HUES6 (cell line): Measurements from ENCODE around the gene SOCS3.
A peak's percentile ranks its signal among the peaks of the same experiment; 100 is the strongest.

Experiments used
- H3K27ac ChIP-seq: 2 replicates; pipeline ENCODE4 v1.7.0; 2013; ENCODE audit warnings: low read depth, mild to moderate bottlenecking, low read length, inconsistent platforms
- H3K27me3 ChIP-seq: 2 replicates; pipeline ENCODE4 v1.6.1; 2013; ENCODE audit warnings: low read length; ENCODE audit not compliant: control insufficient read depth, insufficient read depth
- H3K36me3 ChIP-seq: 2 replicates; pipeline ENCODE4 v1.6.1; 2013; ENCODE audit warnings: low read length; ENCODE audit not compliant: control insufficient read depth, insufficient read depth
- H3K4me1 ChIP-seq: 2 replicates; pipeline ENCODE4 v1.6.1; 2013; ENCODE audit warnings: low read length; ENCODE audit not compliant: control insufficient read depth, insufficient read depth
- H3K4me3 ChIP-seq: 2 replicates; pipeline ENCODE4 v1.5.1; 2013; ENCODE audit warnings: low read depth, low read length
- H3K9ac ChIP-seq: one replicate; pipeline ENCODE4 v1.6.1; 2013; ENCODE audit warnings: mild to moderate bottlenecking, low read length
- H3K9me3 ChIP-seq: 2 replicates; pipeline ENCODE4 v1.6.1; 2013; ENCODE audit warnings: low read depth, low read length; ENCODE audit not compliant: control insufficient read depth, insufficient read depth

Gene SOCS3

DNA sequence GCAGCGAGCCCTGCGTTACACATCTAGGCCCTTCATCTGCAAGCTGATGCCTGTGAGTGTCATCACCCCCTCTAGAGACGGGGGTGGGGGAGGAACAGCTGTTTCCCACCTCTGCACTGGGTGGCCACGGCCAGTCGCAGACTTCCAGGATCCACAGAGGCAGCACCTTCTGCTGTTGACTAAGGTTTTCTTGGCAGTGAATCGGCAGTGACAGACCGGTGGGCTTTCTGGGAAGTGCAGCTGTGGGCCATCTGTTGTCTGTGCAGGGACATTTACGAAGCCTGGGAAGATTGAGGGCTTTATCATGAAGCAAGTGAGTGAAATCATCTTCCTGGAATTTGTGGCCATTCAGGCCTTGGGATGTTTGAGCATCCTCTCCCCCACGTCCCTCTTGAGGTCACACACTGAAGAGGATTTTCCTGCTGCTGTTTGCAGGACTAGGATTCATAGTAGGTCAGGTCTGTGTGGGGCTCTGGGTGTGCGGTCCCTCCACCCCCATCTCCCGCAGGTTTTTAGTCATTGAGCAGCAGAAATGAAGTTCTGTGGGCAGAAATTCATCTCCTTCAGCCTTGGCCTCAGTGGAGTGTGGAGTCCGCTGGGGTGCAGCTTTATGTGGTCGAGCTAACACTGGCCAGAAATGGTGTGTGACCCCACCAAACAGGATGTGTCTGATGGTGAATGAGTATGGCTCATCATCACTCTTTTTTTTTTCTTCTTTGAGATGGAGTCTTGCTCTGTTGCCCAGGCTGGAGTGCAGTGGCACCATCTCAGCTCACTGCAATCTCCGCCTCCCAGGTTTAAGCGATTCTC is 30.6 kb upstream of the SOCS3 start:
- H3K27ac ChIP-seq, result 0 out of 2 replicates have a peak overlapping the region, but pooled peaks have one; percentile 2
- no peaks in the 10 kb centered on the region for H3K9me3 ChIP-seq
- H3K36me3 ChIP-seq, result peaks cover 25% of the 10 kb centered on the region
- no peaks in the 10 kb centered on the region for H3K27me3 ChIP-seq
- peaks cover 29% of the 10 kb centered on the region for H3K4me1 ChIP-seq
- H3K9ac ChIP-seq, result no peak overlapping the region
- no peak overlapping the region for H3K4me3 ChIP-seq

DNA sequence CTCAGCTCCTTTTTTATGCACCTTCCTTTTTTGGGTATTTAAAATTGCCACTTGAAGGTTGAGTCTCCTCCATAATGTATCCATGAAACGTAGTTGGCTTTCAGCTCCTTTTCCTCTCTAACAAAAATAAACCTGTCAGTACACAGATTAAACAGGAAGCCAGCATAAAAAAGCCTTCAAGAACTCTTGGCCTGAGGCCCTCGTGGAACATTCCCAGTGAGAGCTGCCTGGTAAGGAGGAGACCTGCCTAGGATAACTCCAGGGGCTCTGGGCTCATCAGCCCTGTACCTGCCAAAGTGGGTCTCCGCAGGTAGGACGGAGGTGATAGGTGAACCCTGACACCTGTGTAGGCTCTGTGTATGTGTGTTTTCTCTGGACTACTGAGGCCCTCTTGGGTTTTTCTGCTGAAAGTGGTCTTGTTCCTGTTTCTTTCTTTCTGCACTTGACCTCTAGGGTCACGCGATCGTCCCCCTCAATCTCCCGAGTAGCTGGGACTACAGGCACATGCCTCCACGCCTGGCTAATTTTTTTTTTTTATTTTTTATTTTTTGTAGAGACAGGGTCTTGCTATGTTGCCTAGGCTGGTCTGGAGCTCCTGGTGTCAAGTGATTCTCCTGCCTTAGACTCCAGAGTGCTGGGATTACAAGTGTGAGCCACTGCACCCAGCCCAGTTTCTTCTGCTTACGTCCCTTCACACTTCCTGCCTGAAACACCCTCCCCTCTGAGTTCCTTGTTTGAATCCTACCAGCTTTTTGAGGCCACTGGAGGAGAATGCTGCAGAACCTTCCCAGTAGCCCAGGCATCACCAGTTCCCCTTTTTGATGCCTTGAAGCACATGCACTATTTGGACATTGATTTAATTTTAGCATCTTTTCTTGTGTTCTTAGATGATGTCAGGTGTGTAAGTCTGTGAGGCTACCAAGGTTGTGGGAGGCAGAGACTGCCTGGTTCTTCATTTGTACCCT is 28.4 kb upstream of the SOCS3 start:
- Histone ChIP-seq H3K27me3 (no peaks in the 10 kb centered on the region), H3K27ac (no peak overlapping the region), H3K4me3 (no peak overlapping the region), H3K9me3 (no peaks in the 10 kb centered on the region), H3K4me1 (peaks cover 43% of the 10 kb centered on the region), H3K36me3 (peaks cover 11% of the 10 kb centered on the region), H3K9ac (no peak overlapping the region)

DNA sequence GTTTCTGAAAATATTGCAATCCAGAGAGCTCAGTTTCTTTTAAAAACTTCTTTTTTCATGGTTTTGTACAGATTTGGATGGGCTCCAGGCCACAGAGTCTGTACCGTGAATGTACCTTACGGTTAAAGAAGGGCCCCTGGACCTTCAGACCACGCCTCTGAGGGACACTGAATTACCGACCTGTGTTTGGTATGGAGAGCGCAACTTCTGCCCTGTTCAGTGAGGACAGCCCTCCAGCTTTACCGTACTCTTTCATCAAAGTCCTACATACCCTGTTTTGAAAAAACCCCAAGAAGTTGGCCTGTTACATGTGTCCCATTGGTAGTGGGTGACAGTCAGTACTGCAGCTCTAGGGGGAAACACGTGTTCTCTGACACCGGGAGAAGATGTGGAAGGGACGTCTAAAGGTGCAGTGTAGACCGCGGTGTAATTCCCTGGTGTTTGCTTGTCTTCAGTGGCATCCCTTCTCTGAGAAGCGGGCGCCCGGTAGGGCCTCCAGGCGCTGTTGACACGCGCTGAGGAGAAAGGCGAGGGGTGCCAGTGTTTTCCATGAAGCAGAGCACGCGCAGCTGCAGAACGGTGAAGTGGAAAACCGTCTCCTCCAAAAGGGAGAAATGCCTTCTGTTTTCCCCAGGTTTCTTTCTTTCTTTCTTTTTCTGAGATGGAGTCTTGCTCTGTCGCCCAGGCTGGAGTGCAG is 24.8 kb upstream of the SOCS3 start:
- H3K27me3 ChIP-seq, result no peaks in the 10 kb centered on the region
- H3K9ac ChIP-seq, result no peak overlapping the region
- no peak overlapping the region for H3K4me3 ChIP-seq
- peaks cover 59% of the 10 kb centered on the region for H3K4me1 ChIP-seq
- no peak overlapping the region; the same call in 1 of the 2 replicates for H3K27ac ChIP-seq
- H3K36me3 ChIP-seq, result peaks cover 3% of the 10 kb centered on the region; the same call in 1 of the 2 replicates
- no peaks in the 10 kb centered on the region for H3K9me3 ChIP-seq

DNA sequence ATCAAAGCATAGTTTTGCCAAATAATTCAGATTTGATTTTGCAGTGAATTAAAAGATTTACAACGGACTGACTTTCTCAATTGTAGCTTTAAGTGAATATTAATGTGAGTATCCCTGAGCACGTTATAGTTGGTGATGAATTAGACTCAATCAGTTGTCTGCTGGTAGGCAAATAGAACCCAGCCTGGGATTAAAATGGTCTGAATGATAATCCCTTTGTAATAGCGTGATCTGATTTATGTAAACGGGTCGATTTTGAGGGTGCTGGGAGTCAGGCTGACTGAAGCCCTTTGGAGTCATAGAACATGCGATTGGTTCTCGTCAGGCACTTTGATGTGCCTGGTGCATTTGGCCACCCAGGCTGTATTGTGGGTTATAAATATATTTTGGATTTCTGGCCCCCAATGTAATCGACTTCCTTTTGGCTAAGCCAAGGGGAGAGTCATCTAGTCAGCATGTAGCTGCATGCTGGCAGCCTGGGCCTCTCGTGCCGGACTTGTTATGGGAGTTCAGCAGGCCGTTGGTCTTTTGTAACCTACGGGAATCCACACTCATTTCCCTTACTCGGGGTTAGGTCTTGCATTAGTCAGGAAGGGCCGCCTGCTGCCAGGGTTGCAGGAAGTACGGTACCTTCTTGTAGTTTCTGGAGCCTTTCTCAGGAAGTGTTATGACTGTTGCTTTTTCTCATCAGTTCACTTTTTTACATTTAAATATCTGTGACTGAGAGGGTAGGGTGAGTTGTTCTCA is 24.0 kb upstream of the SOCS3 start:
- no peak overlapping the region; the same call in 1 of the 2 replicates for H3K27ac ChIP-seq
- no peaks in the 10 kb centered on the region for H3K27me3 ChIP-seq
- no peaks in the 10 kb centered on the region for H3K9me3 ChIP-seq
- H3K4me3 ChIP-seq, result no peak overlapping the region
- peaks cover 59% of the 10 kb centered on the region for H3K4me1 ChIP-seq
- H3K9ac ChIP-seq, result no peak overlapping the region
- H3K36me3 ChIP-seq, result peaks cover 3% of the 10 kb centered on the region; the same call in 1 of the 2 replicates

DNA sequence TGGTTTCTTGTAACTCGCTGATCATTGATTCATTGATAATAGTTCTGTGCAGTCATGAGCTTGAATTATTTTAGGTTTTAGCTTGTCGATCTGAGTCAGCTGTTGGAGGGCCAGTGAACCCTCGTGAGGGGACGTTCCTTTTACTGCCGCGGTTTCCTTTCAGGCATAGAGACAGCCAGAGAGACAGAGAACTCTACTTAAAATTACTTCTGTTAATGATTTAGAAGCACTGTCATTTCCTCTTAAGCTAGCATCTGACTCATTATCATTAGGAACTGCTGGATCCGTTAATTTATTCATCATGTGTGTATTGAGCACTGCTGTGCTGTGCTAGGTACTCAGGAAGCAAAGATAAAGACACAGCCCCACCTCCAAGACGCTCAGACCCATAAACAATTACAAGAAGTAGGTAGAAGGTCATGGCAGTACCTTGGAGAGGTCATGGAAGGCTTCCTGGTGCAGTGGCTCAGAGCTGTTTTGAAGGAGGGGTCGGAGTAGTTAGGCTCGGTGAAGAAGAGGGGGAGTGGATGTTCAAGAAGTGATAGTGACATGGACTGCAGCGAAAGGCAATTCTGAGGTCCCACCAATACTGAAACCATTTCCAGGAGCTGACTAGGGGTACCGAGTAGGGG is 21.8 kb upstream of the SOCS3 start:
- H3K9ac ChIP-seq, result peak overlapping the region; percentile 29
- H3K27ac ChIP-seq, result no peak overlapping the region; the same call in 1 of the 2 replicates
- peaks cover 52% of the 10 kb centered on the region for H3K4me1 ChIP-seq
- peak overlapping the region; percentile 30 for H3K4me3 ChIP-seq
- H3K9me3 ChIP-seq, result no peaks in the 10 kb centered on the region
- peaks cover 3% of the 10 kb centered on the region; the same call in 1 of the 2 replicates for H3K36me3 ChIP-seq
- H3K27me3 ChIP-seq, result no peaks in the 10 kb centered on the region

DNA sequence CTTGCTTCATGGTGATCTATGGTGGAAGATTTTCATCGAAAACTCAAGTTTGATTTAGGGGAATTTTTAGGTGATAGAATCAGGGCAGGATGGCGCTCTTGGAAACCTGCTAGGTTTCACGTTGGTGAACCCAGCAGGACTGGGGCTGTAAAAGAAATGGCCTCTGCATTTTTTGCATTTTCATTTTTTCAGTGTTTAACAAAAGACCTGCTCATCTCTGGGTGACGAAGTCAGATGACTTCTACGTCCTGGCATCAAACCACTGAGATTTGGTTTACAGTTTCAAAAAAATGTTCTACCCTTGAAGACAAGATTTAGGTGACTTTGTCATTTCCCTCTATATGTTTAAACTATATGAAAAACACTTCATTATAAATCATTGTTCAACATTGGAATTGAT is 20.5 kb upstream of the SOCS3 start:
- Histone ChIP-seq H3K36me3 (peaks cover 3% of the 10 kb centered on the region; the same call in 1 of the 2 replicates), H3K9me3 (no peaks in the 10 kb centered on the region), H3K4me3 (no peak overlapping the region), H3K27me3 (no peaks in the 10 kb centered on the region), H3K9ac (no peak overlapping the region), H3K4me1 (peaks cover 43% of the 10 kb centered on the region), H3K27ac (no peak overlapping the region)

DNA sequence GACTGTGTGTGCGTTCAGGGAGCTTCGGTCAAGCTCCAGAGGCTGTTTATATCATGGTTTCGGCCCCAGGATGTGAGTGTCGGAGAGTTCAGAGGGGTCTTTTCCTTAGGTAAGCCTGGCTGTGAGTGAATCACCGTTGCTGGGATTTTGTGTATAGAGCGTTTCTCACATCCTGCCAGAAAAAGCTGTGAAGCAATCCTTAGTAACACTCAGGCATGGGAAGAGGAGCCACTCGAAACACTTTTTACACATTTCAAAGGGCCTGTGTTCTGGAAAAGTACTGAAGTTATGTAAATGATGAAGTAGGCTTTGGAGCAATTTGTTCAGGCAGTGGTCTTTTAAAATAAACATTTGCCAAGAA is 19.2 kb upstream of the SOCS3 start:
- Histone ChIP-seq H3K4me3 (peak overlapping the region; percentile 94), H3K9me3 (no peaks in the 10 kb centered on the region), H3K27ac (peak overlapping the region; percentile 84), H3K9ac (peak overlapping the region; percentile 88), H3K4me1 (peaks cover 49% of the 10 kb centered on the region), H3K36me3 (no peaks in the 10 kb centered on the region), H3K27me3 (no peaks in the 10 kb centered on the region)

DNA sequence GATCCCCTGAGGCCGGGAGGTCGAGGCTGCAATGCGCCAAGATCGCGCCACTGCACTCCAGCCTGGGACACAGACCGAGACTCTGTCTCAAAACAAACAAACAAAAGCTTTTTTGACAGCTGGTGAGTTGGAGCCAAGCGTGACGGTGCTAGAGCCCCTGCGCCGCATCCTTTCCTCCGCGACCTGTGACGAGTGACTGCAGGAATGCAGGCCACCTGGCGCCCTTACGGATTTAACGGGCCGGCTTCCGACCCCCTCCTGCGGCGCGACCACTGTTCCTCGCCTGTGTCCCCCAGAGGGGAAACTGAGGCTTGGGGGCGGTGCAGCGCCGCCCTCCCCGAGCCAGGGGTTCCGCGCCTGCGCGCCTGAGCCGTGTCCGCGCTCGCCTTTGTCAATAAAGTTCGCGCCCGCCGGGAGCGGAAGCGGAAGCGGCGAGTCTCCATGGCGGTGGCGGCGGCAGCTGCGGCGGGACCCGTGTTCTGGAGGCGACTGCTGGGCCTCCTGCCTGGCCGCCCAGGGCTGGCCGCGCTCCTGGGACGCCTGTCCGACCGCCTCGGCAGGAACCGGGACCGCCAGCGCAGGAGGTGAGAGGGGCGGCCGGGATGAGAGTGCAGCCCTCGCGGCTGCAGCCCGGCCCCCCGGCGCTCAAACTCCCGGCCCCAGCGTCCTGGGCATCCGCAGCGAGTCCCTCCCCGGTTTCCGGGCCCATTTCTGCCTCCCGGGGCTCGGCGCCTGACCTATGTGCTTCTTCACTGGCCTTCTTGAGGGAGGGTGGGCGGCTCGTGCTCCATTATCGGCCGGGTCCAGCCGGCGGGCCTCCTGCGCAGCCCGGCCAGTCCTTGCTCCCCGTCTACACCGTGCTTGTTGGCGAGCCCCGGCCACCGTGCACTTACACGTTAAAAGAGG is 18.6 kb upstream of the SOCS3 start, which contains the start of gene PGS1:
TSS of gene PGS1 (plus strand) at position 425 of the 906 bp plus-strand sequence. CDS start at position 442, 17 bp downstream.
- peak within 1 kb of the TSS; percentile 88 for H3K9ac ChIP-seq
- H3K9me3 ChIP-seq, result no peaks in the 10 kb centered on the region
- peaks cover 46% of the 10 kb centered on the region for H3K4me1 ChIP-seq
- peak within 1 kb of the TSS; percentile 94 for H3K4me3 ChIP-seq
- peak within 1 kb of the TSS; percentile 84 for H3K27ac ChIP-seq
- no peaks in the 10 kb centered on the region for H3K27me3 ChIP-seq
- H3K36me3 ChIP-seq, result no peaks in the 10 kb centered on the region

DNA sequence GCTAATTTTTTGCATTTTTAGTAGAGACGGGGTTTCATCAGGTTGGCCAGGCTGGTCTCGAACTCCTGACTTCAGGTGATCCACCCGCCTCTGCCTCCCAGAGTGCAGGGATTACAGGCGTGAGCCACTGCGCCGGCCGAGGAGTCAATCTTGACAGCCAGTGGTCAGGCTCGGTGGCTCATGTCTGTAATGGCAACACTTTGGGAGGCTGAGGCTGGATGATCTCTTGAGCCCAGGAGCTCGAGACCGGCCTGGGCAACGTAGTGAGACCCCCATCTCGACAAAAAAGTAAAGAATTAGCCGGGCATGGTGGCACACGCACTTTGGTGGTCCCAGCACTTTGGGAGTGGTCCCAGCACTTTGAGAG is 18.0 kb upstream of the SOCS3 start:
- H3K27me3 ChIP-seq, result no peaks in the 10 kb centered on the region
- peaks cover 47% of the 10 kb centered on the region for H3K4me1 ChIP-seq
- H3K27ac ChIP-seq, result no peak overlapping the region
- no peak overlapping the region for H3K9ac ChIP-seq
- H3K9me3 ChIP-seq, result no peaks in the 10 kb centered on the region
- H3K4me3 ChIP-seq, result peak overlapping the region; percentile 94
- no peaks in the 10 kb centered on the region for H3K36me3 ChIP-seq
